Kidney epithelial cell (primary cell): Measurements from ENCODE around the gene DNAJB8. TPM values are rescaled to one million over a fixed set of nuclear protein-coding genes. Genes with fewer than 3 reads are reported as not detected.
A peak's percentile ranks its signal among the peaks of the same experiment; 100 is the strongest.

Experiments
- DNase-seq: peaks from one replicate; pipeline ENCODE4 v3.0.0-alpha.2; 2010; ENCODE audit warnings: low read depth
- H3K27me3 ChIP-seq: 2 replicates; pipeline ENCODE4 v1.6.0; 2011; ENCODE audit warnings: low read length; ENCODE audit not compliant: control insufficient read depth, insufficient read depth
- H3K36me3 ChIP-seq: 2 replicates; pipeline ENCODE4 v1.5.1; 2011; ENCODE audit warnings: low read length; ENCODE audit not compliant: control insufficient read depth, insufficient read depth
- H3K4me3 ChIP-seq: 2 replicates; pipeline ENCODE4 v1.5.1; 2011; ENCODE audit warnings: low read depth, mild to moderate bottlenecking, control low read depth, low read length
- CTCF ChIP-seq: IDR thresholded peaks from 2 replicates; pipeline ENCODE4 v1.5.1; 2011; ENCODE audit warnings: mild to moderate bottlenecking, moderate library complexity, low read length, control low read depth, inconsistent platforms; ENCODE audit not compliant: insufficient read depth, poor library complexity, severe bottlenecking
- total RNA-seq: library from RNA; depleted of rRNA; stranded (reverse); fragments of >200 nt; gene quantifications from 2 replicates; pipeline ENCODE4 v1.2.3, GENCODE V29; 2015

DNAJB8 gene
- total RNA-seq, 1 donor from 2014 or later = not detected

- H3K27me3 ChIP-seq = peaks cover 23% of the 10 kb centered on the region
- H3K4me3 ChIP-seq = no peak overlapping the region
- TF ChIP-seq CTCF = no peak
- no peaks in the 10 kb centered on the region for H3K36me3 ChIP-seq
- DNase-seq = no peak
These were observed 23.7 kb downstream of the DNAJB8 start for GRCh38 chr3:128442949-128443348.

GRCh38 chr3:128442070-128442469 lies 24.6 kb downstream of the DNAJB8 start:
- no peaks in the 10 kb centered on the region for H3K36me3 ChIP-seq
- no peak for TF ChIP-seq CTCF
- peaks cover 23% of the 10 kb centered on the region for H3K27me3 ChIP-seq
- H3K4me3 ChIP-seq = no peak overlapping the region
- DNase-seq = no peak

GRCh38 chr3:128439226-128439625 lies 27.5 kb downstream of the DNAJB8 start:
- H3K36me3 ChIP-seq = no peaks in the 10 kb centered on the region
- DNase-seq = no peak
- no peak for TF ChIP-seq CTCF
- H3K4me3 ChIP-seq = no peak overlapping the region
- peaks cover 39% of the 10 kb centered on the region for H3K27me3 ChIP-seq

GRCh38 chr3:128438488-128439072 lies 28.1 kb downstream of the DNAJB8 start:
- peaks cover 46% of the 10 kb centered on the region for H3K27me3 ChIP-seq
- DNase-seq = no peak
- no peaks in the 10 kb centered on the region for H3K36me3 ChIP-seq
- peak; percentile 48 for TF ChIP-seq CTCF
- no peak overlapping the region for H3K4me3 ChIP-seq

- TF ChIP-seq CTCF = no peak
- DNase-seq = no peak
- peaks cover 59% of the 10 kb centered on the region for H3K27me3 ChIP-seq
- H3K36me3 ChIP-seq = no peaks in the 10 kb centered on the region
- H3K4me3 ChIP-seq = no peak overlapping the region
These were observed 30.5 kb downstream of the DNAJB8 start for GRCh38 chr3:128436214-128436613.

GRCh38 chr3:128435561-128435960 lies 31.1 kb downstream of the DNAJB8 start:
- H3K27me3 ChIP-seq = peaks cover 61% of the 10 kb centered on the region
- no peak for DNase-seq
- H3K4me3 ChIP-seq = no peak overlapping the region
- no peak for TF ChIP-seq CTCF
- no peaks in the 10 kb centered on the region for H3K36me3 ChIP-seq
